ENCODE data around the gene CLDN17. TPM values are rescaled to one million over a fixed set of nuclear protein-coding genes. Genes with fewer than 3 reads are reported as not detected.

Gene CLDN17
- total and polyA plus RNA-seq, 8 donors, result 0.40 TPM; not detected in 7

GRCh38 chr21:30126576-30126975, 40.0 kb downstream of the CLDN17 start:
- H3K36me3 ChIP-seq, result no peaks in the 10 kb centered on the region
- no peak for TF ChIP-seq POLR2A (IDR thresholded peaks at IDR 0.05)
- TF ChIP-seq CTCF (IDR thresholded peaks at IDR 0.05), result no peak
- no peak for TF ChIP-seq EP300 (IDR thresholded peaks at IDR 0.05)
- TF ChIP-seq POLR2AphosphoS5 (IDR thresholded peaks at IDR 0.05), result no peak
- no peaks in the 10 kb centered on the region for H3K4me1 ChIP-seq
- intact Hi-C loops (cut with DNase I; ENCODE audit: low total_unique reads), result no loop called here
- H3K9me3 ChIP-seq, result peaks cover 0 to 10% (median 5%) of the 10 kb centered on the region in 4 donors
- no peak overlapping the region for H3K27ac ChIP-seq
- DNase-seq, result no peak
- H3K27me3 ChIP-seq, result no peaks in the 10 kb centered on the region
- H3K4me3 ChIP-seq, result no peak overlapping the region

- H3K27ac ChIP-seq, result no peak overlapping the region
- 39 to 52% (median 41%) methylated on average over 2 of the region's 2 CpGs for WGBS, 5 donors
- H3K9me3 ChIP-seq, result no peaks in the 10 kb centered on the region
- intact Hi-C loops (cut with DNase I; ENCODE audit: low total_unique reads), result no loop called here
- H3K27me3 ChIP-seq, result no peaks in the 10 kb centered on the region
- DNase-seq, result peak in 1 of 2 donors; percentile 7
- H3K36me3 ChIP-seq, result no peaks in the 10 kb centered on the region
- H3K4me1 ChIP-seq, result no peaks in the 10 kb centered on the region
- no peak for TF ChIP-seq CTCF (IDR thresholded peaks at IDR 0.05)
- TF ChIP-seq POLR2AphosphoS5 (IDR thresholded peaks at IDR 0.05), result no peak
- no peak for TF ChIP-seq POLR2A (IDR thresholded peaks at IDR 0.05)
- TF ChIP-seq EP300 (IDR thresholded peaks at IDR 0.05), result no peak
- H3K4me3 ChIP-seq, result no peak overlapping the region
Observed at GRCh38 chr21:30117631-30118030, 49.0 kb downstream of the CLDN17 start.

- no peaks in the 10 kb centered on the region for H3K4me1 ChIP-seq
- intact Hi-C loops (cut with DNase I; ENCODE audit: low total_unique reads), result no loop called here
- H3K27ac ChIP-seq, result no peak overlapping the region
- WGBS, 5 donors, result 86 to 91% (median 90%) methylated on average over 3 of the region's 3 CpGs
- no peak overlapping the region for H3K4me3 ChIP-seq
- no peaks in the 10 kb centered on the region for H3K27me3 ChIP-seq
- no peaks in the 10 kb centered on the region for H3K9me3 ChIP-seq
- no peak for DNase-seq
- no peak for TF ChIP-seq POLR2A (IDR thresholded peaks at IDR 0.05)
- no peak for TF ChIP-seq EP300 (IDR thresholded peaks at IDR 0.05)
- no peak for TF ChIP-seq POLR2AphosphoS5 (IDR thresholded peaks at IDR 0.05)
- no peak for TF ChIP-seq CTCF (IDR thresholded peaks at IDR 0.05)
- H3K36me3 ChIP-seq, result no peaks in the 10 kb centered on the region
Observed at GRCh38 chr21:30116479-30116878, 50.1 kb downstream of the CLDN17 start.

Other genes with a start within 250 kb of the CLDN17 start
- 1 to 10 TPM in 1 of 5 donors, under 1 TPM in 2, not detected in 2; 0.45 to 1.5 (median 0.87) TPM for gene GRIK1, start 226.8 kb downstream of the CLDN17 start, total RNA-seq
- gene GRIK1, start 226.8 kb downstream of the CLDN17 start, polyA plus RNA-seq, result under 1 TPM in 1 of 3 donors, not detected in 2; 0.06 TPM
- gene CLDN8, start 49.3 kb upstream of the CLDN17 start, total RNA-seq, result 1 to 10 TPM in 1 of 5 donors, under 1 TPM in 1, not detected in 3; 0.89 to 4.1 TPM
- gene CLDN8, start 49.3 kb upstream of the CLDN17 start, polyA plus RNA-seq, result 1 to 10 TPM in 1 of 3 donors, not detected in 2; 2.1 TPM
- gene KRTAP24-1, start 116.1 kb upstream of the CLDN17 start, total RNA-seq, result not detected
- not detected for gene KRTAP24-1, start 116.1 kb upstream of the CLDN17 start, polyA plus RNA-seq
- not detected for gene KRTAP25-1, start 122.7 kb upstream of the CLDN17 start, total RNA-seq
- not detected for gene KRTAP25-1, start 122.7 kb upstream of the CLDN17 start, polyA plus RNA-seq
- gene KRTAP26-1, start 153.5 kb upstream of the CLDN17 start, total RNA-seq, result not detected
- gene KRTAP26-1, start 153.5 kb upstream of the CLDN17 start, polyA plus RNA-seq, result not detected
- gene KRTAP27-1, start 170.9 kb upstream of the CLDN17 start, total RNA-seq, result not detected
- not detected for gene KRTAP27-1, start 170.9 kb upstream of the CLDN17 start, polyA plus RNA-seq
- not detected for gene KRTAP23-1, start 181.8 kb upstream of the CLDN17 start, total RNA-seq
- gene KRTAP23-1, start 181.8 kb upstream of the CLDN17 start, polyA plus RNA-seq, result not detected
- gene KRTAP13-2, start 205.5 kb upstream of the CLDN17 start, total RNA-seq, result not detected
- gene KRTAP13-2, start 205.5 kb upstream of the CLDN17 start, polyA plus RNA-seq, result not detected
- gene KRTAP13-1, start 229.2 kb upstream of the CLDN17 start, total RNA-seq, result not detected
- gene KRTAP13-1, start 229.2 kb upstream of the CLDN17 start, polyA plus RNA-seq, result not detected